ENCODE measurements around the gene TCEANC2. TPM values are rescaled to one million over a fixed set of nuclear protein-coding genes. Genes with fewer than 3 reads are reported as not detected.
"Not testable (repeated sequence)": the region's sequence is repeated elsewhere in the genome, so short reads cannot be mapped to it uniquely, and the experiment has no call there.

Gene TCEANC2
- total and polyA plus RNA-seq, 7 experiments from 2014 or later = 6.3 to 15.1 (median 9.3) TPM

DNA sequence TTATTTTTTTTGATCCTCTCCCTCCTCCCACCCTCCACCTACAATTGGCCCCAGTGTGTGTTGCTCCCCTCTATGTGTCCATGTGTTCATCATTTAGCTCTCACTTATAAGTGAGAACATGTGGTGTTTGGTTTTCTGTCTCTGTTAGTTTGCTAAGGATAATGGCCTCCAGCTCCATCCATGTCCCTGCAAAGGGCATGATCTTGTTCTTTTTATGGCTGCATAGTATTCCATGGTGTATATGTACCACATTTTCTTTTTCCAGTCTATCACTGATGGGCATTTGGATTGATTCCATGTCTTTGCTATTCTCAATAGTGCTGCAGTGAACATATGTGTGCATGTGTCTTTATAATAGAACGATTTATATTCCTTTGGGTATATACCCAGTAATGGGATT, 28.6 kb upstream of the TCEANC2 start:
- H3K4me3 Mint-ChIP-seq; POLR2A ChIA-PET; CTCF ChIA-PET; intact Hi-C loops (cut with micrococcal nuclease); H3K4me3 ChIP-seq (ENCODE audit: low read length); H3K9me3 Mint-ChIP-seq; H3K36me3 ChIP-seq (ENCODE audit: control insufficient read depth in 2 of 3, insufficient read depth in 3 of 3, low read length in 3 of 3); H3K4me1 ChIP-seq (ENCODE audit: control insufficient read depth in 2 of 2, insufficient read depth in 2 of 2, low read length in 2 of 2); H3K27me3 ChIP-seq (ENCODE audit: control insufficient read depth in 2 of 2, insufficient read depth in 2 of 2, low read length in 2 of 2); H3K27me3 Mint-ChIP-seq; ATAC-seq; H3K4me1 Mint-ChIP-seq; DNase-seq; H3K9me3 ChIP-seq (ENCODE audit: control insufficient read depth in 2 of 3, low read length in 3 of 3); H3K27ac ChIP-seq (ENCODE audit: low read depth, low read length): not testable (repeated sequence)
- H3K36me3 Mint-ChIP-seq = peaks cover 0 to 19% (median 4%) of the 10 kb centered on the region in 5 donors
- peak overlapping the region in 1 of 9 donors; percentile 22 for H3K27ac Mint-ChIP-seq

DNA sequence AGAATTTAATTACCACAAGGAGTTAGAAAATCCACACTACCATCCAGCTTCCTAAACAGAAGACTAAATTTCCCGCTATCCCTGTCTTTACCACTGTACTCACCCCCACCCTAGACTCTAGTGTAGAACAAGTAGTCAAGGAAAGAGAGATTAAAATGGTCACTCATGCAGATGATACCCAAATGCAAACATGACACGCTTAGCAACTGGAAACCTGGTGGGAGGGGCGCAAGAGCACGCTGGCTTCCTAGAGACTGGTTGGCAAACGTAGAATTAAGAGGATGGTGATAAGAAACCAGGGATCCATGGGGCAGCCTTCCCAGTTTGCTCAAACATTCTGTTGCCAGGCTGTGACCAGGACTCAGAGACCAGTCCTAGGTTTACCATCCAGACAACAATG, 25.6 kb upstream of the TCEANC2 start:
- no peaks in the 10 kb centered on the region for H3K4me1 Mint-ChIP-seq
- Histone ChIP-seq H3K4me3 (ENCODE audit: low read length) (no peak overlapping the region), H3K27me3 (ENCODE audit: control insufficient read depth in 2 of 2, insufficient read depth in 2 of 2, low read length in 2 of 2) (no peaks in the 10 kb centered on the region), H3K27ac (ENCODE audit: low read depth, low read length) (no peak overlapping the region), H3K36me3 (ENCODE audit: control insufficient read depth in 2 of 3, insufficient read depth in 3 of 3, low read length in 3 of 3) (peaks cover 0 to 23% (median 13%) of the 10 kb centered on the region in 3 experiments), H3K9me3 (ENCODE audit: control insufficient read depth in 2 of 3, low read length in 3 of 3) (no peaks in the 10 kb centered on the region), H3K4me1 (ENCODE audit: control insufficient read depth in 2 of 2, insufficient read depth in 2 of 2, low read length in 2 of 2) (no peaks in the 10 kb centered on the region)
- no peaks in the 10 kb centered on the region for H3K27me3 Mint-ChIP-seq
- CTCF ChIA-PET = no interaction called here
- H3K27ac Mint-ChIP-seq = peak overlapping the region in 1 of 9 donors; percentile 58
- H3K36me3 Mint-ChIP-seq = peaks cover 0 to 34% (median 9%) of the 10 kb centered on the region in 5 donors
- DNase-seq (no peak), ATAC-seq (no peak)
- peaks cover 0 to 3% (median 0%) of the 10 kb centered on the region in 11 donors for H3K9me3 Mint-ChIP-seq
- intact Hi-C loops (cut with micrococcal nuclease) = no loop called here
- no peak overlapping the region for H3K4me3 Mint-ChIP-seq
- POLR2A ChIA-PET = no interaction called here

DNA sequence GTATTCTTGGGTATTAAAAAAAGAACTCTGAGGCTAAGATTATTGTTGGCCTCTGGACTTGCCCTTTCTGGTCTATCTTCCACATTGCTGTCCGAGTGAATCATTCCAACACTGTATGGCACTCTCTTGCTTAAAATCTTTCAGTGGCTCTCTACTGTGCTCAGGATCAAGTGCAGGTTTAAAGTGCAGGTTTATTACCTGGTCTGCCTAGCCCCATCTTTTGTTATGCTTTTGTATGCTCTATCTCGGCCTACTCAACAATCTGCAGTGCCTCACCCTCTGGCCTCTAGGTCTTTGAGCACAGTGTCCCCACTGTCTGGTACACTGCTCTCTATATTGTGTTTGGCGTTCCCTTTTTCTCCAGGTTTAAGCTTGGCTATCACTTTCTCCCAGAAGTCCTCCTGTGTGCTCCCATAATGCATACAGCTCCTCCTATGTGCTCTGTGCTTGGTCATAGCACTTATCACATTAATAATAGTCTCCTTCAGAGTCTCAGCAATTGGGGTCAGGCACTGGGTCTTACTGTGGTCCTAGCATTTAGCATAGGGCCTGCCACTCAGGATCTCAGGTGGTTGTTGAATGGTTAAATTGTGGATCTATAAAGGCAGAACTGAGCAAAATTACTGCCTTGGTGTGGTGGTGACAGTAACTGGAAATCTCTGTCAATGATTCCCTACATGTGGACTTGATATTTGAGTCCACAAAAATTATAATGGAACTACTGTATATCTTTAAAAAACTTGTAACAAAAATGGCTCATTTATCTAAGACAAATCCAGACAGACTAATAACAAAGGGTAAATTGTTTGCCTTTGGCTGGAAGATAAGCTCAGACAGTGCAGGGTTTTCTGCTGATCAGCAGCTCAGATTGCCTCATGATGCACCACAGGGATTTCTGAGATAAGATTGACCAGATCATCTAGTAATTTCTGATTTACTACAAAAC, 24.8 kb upstream of the TCEANC2 start:
- Mint-ChIP-seq H3K4me3 (no peak overlapping the region), H3K27ac (peak overlapping the region in 5 of 9 donors; percentile 1 to 63 (median 12)), H3K36me3 (peaks cover 0 to 40% (median 9%) of the 10 kb centered on the region in 5 donors), H3K4me1 (no peaks in the 10 kb centered on the region), H3K27me3 (no peaks in the 10 kb centered on the region), H3K9me3 (peaks cover 0 to 3% (median 0%) of the 10 kb centered on the region in 11 donors)
- ChIA-PET POLR2A (no interaction called here), CTCF (no interaction called here)
- Histone ChIP-seq H3K9me3 (ENCODE audit: control insufficient read depth in 2 of 3, low read length in 3 of 3) (no peaks in the 10 kb centered on the region), H3K27me3 (ENCODE audit: control insufficient read depth in 2 of 2, insufficient read depth in 2 of 2, low read length in 2 of 2) (no peaks in the 10 kb centered on the region), H3K4me1 (ENCODE audit: control insufficient read depth in 2 of 2, insufficient read depth in 2 of 2, low read length in 2 of 2) (no peaks in the 10 kb centered on the region), H3K27ac (ENCODE audit: low read depth, low read length) (no peak overlapping the region), H3K4me3 (ENCODE audit: low read length) (no peak overlapping the region), H3K36me3 (ENCODE audit: control insufficient read depth in 2 of 3, insufficient read depth in 3 of 3, low read length in 3 of 3) (peaks cover 0 to 31% (median 13%) of the 10 kb centered on the region in 3 experiments)
- no peak for DNase-seq
- intact Hi-C loops (cut with micrococcal nuclease) = no loop called here
- ATAC-seq = no peak

DNA sequence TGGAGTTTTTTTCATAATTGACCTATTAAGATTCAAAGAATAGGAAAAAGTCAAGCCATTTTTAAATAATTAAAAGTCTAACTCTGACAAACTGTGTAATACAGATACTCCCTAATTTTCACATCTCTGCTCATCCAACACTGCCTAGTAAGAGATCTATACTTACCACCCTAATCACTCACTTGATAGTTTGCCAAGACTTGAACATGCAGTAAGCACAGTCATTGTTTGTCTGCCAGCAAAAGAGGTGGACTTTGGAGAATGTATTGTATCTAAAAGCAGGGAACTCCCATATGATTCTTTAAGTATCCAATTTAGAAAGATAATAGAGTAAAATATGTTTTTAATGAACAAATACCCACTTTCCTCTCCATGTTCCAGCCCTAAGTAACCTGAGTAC, 15.9 kb upstream of the TCEANC2 start:
- Histone ChIP-seq H3K27ac (ENCODE audit: low read depth, low read length) (no peak overlapping the region), H3K27me3 (ENCODE audit: control insufficient read depth in 2 of 2, insufficient read depth in 2 of 2, low read length in 2 of 2) (no peaks in the 10 kb centered on the region), H3K36me3 (ENCODE audit: control insufficient read depth in 2 of 3, insufficient read depth in 3 of 3, low read length in 3 of 3) (peaks cover 18 to 95% (median 26%) of the 10 kb centered on the region in 3 experiments), H3K4me1 (ENCODE audit: control insufficient read depth in 2 of 2, insufficient read depth in 2 of 2, low read length in 2 of 2) (no peaks in the 10 kb centered on the region), H3K9me3 (ENCODE audit: control insufficient read depth in 2 of 3, low read length in 3 of 3) (no peaks in the 10 kb centered on the region), H3K4me3 (ENCODE audit: low read length) (no peak overlapping the region)
- Mint-ChIP-seq H3K9me3 (no peaks in the 10 kb centered on the region), H3K4me3 (no peak overlapping the region), H3K27ac (peak overlapping the region in 4 of 9 donors; percentile 1 to 71 (median 18)), H3K27me3 (no peaks in the 10 kb centered on the region), H3K4me1 (peaks cover 0 to 3% (median 0%) of the 10 kb centered on the region in 7 donors), H3K36me3 (peaks cover 0 to 52% (median 24%) of the 10 kb centered on the region in 5 donors)
- ATAC-seq (no peak), DNase-seq (no peak)
- POLR2A ChIA-PET = no interaction called here
- intact Hi-C loops (cut with micrococcal nuclease) = no loop called here
- CTCF ChIA-PET = no interaction called here

DNA sequence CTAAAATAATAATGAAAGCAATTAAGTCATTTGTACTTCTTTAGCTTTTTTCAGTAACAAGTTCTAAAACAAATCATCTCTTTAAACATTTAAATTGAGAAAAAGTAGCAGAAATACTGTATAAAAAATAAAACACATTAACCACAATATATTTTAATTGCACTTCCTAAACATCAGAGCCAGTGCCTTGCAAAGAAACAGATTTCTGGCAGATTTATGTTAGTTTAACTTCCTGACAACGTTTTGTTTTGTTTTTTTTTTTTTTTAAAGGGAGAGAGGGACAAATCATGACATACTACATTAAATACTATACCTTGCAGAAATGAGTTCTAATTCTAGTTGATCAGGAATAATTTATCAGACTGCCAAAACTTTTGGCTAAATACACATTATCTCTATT, 11.6 kb upstream of the TCEANC2 start:
- no peaks in the 10 kb centered on the region for H3K27me3 Mint-ChIP-seq
- H3K9me3 ChIP-seq (ENCODE audit: control insufficient read depth in 2 of 3, low read length in 3 of 3) = no peaks in the 10 kb centered on the region
- intact Hi-C loops (cut with micrococcal nuclease) = no loop called here
- H3K36me3 ChIP-seq (ENCODE audit: control insufficient read depth in 2 of 3, insufficient read depth in 3 of 3, low read length in 3 of 3) = peaks cover 13 to 76% (median 30%) of the 10 kb centered on the region in 3 experiments
- POLR2A ChIA-PET = interaction anchor here (0.8 to 1.2 kb wide), 3 partner anchors 10 to 11 kb away, joined by 3 to 4 read pairs (median 3); partner anchors contain the start of genes TCEANC2 and TMEM59
- H3K4me1 ChIP-seq (ENCODE audit: control insufficient read depth in 2 of 2, insufficient read depth in 2 of 2, low read length in 2 of 2) = no peaks in the 10 kb centered on the region
- peaks cover 0 to 26% (median 23%) of the 10 kb centered on the region in 7 donors for H3K4me1 Mint-ChIP-seq
- no peak overlapping the region for H3K4me3 Mint-ChIP-seq
- ATAC-seq = no peak
- no peak overlapping the region for H3K4me3 ChIP-seq (ENCODE audit: low read length)
- H3K27me3 ChIP-seq (ENCODE audit: control insufficient read depth in 2 of 2, insufficient read depth in 2 of 2, low read length in 2 of 2) = no peaks in the 10 kb centered on the region
- H3K36me3 Mint-ChIP-seq = peaks cover 3 to 52% (median 28%) of the 10 kb centered on the region in 5 donors
- no peaks in the 10 kb centered on the region for H3K9me3 Mint-ChIP-seq
- H3K27ac Mint-ChIP-seq = peak overlapping the region in 1 of 9 donors; percentile 25
- no peak overlapping the region for H3K27ac ChIP-seq (ENCODE audit: low read depth, low read length)
- CTCF ChIA-PET = interaction anchor here (0.7 to 0.9 kb wide), 2 partner anchors 10 to 15 kb away, joined by 3 to 4 read pairs; no protein-coding TSS in a partner anchor
- DNase-seq = no peak

DNA sequence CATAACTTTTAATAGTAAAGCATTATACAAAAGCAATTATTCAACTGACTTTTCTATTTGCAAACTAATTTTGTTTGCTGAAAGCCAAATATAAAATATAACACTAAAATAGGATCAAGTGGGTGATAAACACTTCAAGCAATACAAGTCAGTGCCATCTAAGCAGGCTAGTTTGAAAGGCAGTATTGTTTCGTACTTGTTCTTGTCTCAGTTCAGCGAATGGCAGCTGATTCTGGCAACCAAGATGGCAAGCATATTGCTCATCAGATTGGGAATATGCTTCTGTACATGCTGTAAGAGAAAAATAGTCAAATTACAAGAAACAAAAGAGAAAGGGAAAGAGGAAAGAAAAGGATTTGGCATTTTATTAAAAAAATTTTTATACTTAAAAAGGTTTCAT, 7.9 kb upstream of the TCEANC2 start:
- CTCF ChIA-PET = no interaction called here
- Mint-ChIP-seq H3K4me1 (peaks cover 8 to 59% (median 53%) of the 10 kb centered on the region in 7 donors), H3K27me3 (no peaks in the 10 kb centered on the region), H3K36me3 (peaks cover 3 to 34% (median 14%) of the 10 kb centered on the region in 5 donors), H3K9me3 (no peaks in the 10 kb centered on the region), H3K27ac (peak overlapping the region in 2 of 9 donors; percentile 15 to 38), H3K4me3 (no peak overlapping the region)
- H3K27me3 ChIP-seq (ENCODE audit: control insufficient read depth in 2 of 2, insufficient read depth in 2 of 2, low read length in 2 of 2) = no peaks in the 10 kb centered on the region
- intact Hi-C loops (cut with micrococcal nuclease) = no loop called here
- H3K9me3 ChIP-seq (ENCODE audit: control insufficient read depth in 2 of 3, low read length in 3 of 3) = no peaks in the 10 kb centered on the region
- H3K27ac ChIP-seq (ENCODE audit: low read depth, low read length) = no peak overlapping the region
- H3K36me3 ChIP-seq (ENCODE audit: control insufficient read depth in 2 of 3, insufficient read depth in 3 of 3, low read length in 3 of 3) = peaks cover 7 to 40% (median 23%) of the 10 kb centered on the region in 3 experiments
- no peak overlapping the region for H3K4me3 ChIP-seq (ENCODE audit: low read length)
- DNase-seq (no peak), ATAC-seq (no peak)
- POLR2A ChIA-PET = no interaction called here
- H3K4me1 ChIP-seq (ENCODE audit: control insufficient read depth in 2 of 2, insufficient read depth in 2 of 2, low read length in 2 of 2) = peaks cover 8 to 20% of the 10 kb centered on the region in 2 donors

Measured in naive thymus-derived CD4-positive, alpha-beta T cell (primary cell).